ENCODE measurements around the gene UBE2H. TPM values are rescaled to one million over a fixed set of nuclear protein-coding genes. Genes with fewer than 3 reads are reported as not detected.
"Not testable (repeated sequence)": the region's sequence is repeated elsewhere in the genome, so short reads cannot be mapped to it uniquely, and the experiment has no call there.

UBE2H gene
- polyA plus RNA-seq, 6 donors from 2014 or later = 35.9 to 86.8 (median 55.6) TPM

GRCh38 chr7:129835569-129835968 is 117.2 kb downstream of the UBE2H start:
- peaks cover 4 to 9% (median 9%) of the 10 kb centered on the region in 3 donors for H3K4me1 Mint-ChIP-seq
- no peak for ATAC-seq (ENCODE audit: low read depth in 2 of 2)
- H3K4me3 Mint-ChIP-seq = no peak overlapping the region

DNA sequence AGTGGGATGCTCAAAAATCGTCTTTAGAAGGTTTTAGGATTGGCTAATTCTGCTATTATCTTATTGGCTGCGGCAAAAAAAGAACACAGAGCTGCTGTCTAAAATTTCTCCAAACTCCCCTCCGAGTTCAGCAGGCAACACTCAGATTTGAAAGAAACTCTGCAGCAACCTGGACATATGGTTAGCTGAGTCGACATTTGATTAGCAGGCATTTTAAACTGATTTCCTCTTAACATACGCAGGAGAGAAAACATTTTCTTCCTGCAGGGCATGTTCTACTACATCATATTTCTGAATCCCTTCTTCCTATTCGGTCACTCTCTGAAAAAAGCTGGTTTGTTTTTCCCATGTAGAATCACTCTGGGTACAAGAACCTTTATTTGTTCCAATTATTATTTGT is 119.4 kb downstream of the UBE2H start:
- not testable (repeated sequence) for DNase-seq; ATAC-seq (ENCODE audit: low read depth in 2 of 2); H3K4me3 Mint-ChIP-seq; H3K27ac Mint-ChIP-seq; H3K27me3 Mint-ChIP-seq; H3K9me3 Mint-ChIP-seq
- peaks cover 3 to 31% of the 10 kb centered on the region in 2 donors for H3K36me3 Mint-ChIP-seq
- peaks cover 12 to 15% (median 14%) of the 10 kb centered on the region in 3 donors for H3K4me1 Mint-ChIP-seq

More at GRCh38 chr7:129835569-129835968, 117.2 kb downstream of the UBE2H start:
- peaks cover 3 to 31% of the 10 kb centered on the region in 2 donors for H3K36me3 Mint-ChIP-seq
- no peak for DNase-seq
- H3K27me3 Mint-ChIP-seq = no peaks in the 10 kb centered on the region
- no peak overlapping the region for H3K27ac Mint-ChIP-seq
- no peaks in the 10 kb centered on the region for H3K9me3 Mint-ChIP-seq

DNA sequence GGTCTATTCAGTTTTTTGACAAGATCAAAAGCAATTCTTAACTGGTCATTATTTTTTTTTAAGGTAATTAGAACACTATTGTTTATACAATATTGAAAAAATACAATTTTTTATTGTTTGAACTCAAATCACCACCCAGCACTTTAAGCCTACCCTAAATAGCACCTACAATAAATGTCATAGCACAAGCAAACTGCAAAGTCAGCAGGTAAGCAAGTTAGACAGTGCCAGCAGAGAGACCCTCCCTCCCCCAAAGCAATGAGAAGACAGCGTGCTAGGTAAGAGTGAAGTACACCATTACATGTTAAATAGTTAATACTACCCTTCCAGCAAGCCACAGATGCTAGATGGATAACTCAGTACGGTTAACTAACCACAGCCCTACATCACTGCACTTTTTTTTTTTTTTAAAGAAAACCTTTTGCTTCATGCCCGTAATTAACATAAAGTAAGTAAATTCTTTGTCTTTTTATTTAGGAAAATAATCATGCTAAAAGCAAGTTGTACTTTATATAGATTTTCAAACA is 120.0 kb downstream of the UBE2H start:
- no peaks in the 10 kb centered on the region for H3K9me3 Mint-ChIP-seq
- peaks cover 12 to 15% (median 14%) of the 10 kb centered on the region in 3 donors for H3K4me1 Mint-ChIP-seq
- DNase-seq = no peak
- H3K27me3 Mint-ChIP-seq = no peaks in the 10 kb centered on the region
- H3K36me3 Mint-ChIP-seq = peaks cover 3 to 30% of the 10 kb centered on the region in 2 donors
- H3K4me3 Mint-ChIP-seq = no peak overlapping the region
- ATAC-seq (ENCODE audit: low read depth in 2 of 2) = no peak
- peak overlapping the region in 1 of 6 donors; percentile 47 for H3K27ac Mint-ChIP-seq

- Mint-ChIP-seq H3K9me3 (no peaks in the 10 kb centered on the region), H3K4me1 (peaks cover 9 to 14% (median 14%) of the 10 kb centered on the region in 3 donors), H3K36me3 (peaks cover 3 to 25% of the 10 kb centered on the region in 2 donors), H3K4me3 (peak overlapping the region in 1 of 8 donors; percentile 35), H3K27me3 (no peaks in the 10 kb centered on the region), H3K27ac (peak overlapping the region in 2 of 6 donors; percentile 47 to 76)
- no peak for ATAC-seq (ENCODE audit: low read depth in 2 of 2)
- no peak for DNase-seq
Measured at GRCh38 chr7:129832282-129832681, 120.5 kb downstream of the UBE2H start.

DNA sequence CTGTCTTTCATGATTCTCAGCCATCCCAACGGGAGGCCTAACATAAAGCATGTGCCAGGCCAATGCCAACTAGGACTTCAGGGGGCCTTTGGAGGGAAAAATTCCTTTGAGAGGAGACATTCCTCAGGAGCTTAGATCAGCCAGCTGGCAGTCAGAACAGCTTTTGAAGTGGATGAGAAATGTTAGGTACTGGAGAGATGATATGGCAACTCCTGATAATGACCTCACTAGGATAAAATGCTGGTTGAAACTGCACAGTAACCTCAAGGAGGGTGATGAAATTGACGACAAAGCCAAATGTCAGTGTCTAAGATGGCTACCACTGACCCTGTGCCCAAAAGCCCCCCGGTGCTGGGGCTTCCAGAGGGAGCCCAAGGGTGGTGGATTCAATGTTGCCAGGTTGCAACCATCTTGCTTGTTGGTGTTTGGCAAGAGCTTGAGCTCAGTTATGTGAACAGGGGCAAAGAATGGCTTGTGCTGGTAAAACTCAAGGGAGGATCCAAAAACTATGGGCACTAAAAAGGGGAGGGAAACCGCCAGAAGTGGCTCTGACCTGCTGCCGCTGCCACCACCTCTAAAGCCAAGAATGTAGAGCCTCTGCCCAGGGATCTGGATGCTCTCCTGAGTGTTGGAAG is 121.2 kb downstream of the UBE2H start:
- no peak for DNase-seq
- no peak overlapping the region for H3K27ac Mint-ChIP-seq
- no peaks in the 10 kb centered on the region for H3K27me3 Mint-ChIP-seq
- no peak overlapping the region for H3K4me3 Mint-ChIP-seq
- no peak for ATAC-seq (ENCODE audit: low read depth in 2 of 2)
- H3K36me3 Mint-ChIP-seq = peaks cover 3 to 20% of the 10 kb centered on the region in 2 donors
- no peaks in the 10 kb centered on the region for H3K9me3 Mint-ChIP-seq
- H3K4me1 Mint-ChIP-seq = peaks cover 6 to 14% (median 10%) of the 10 kb centered on the region in 3 donors

GRCh38 chr7:129830949-129831348 is 121.8 kb downstream of the UBE2H start:
- H3K9me3 Mint-ChIP-seq = no peaks in the 10 kb centered on the region
- peaks cover 3 to 14% of the 10 kb centered on the region in 2 donors for H3K36me3 Mint-ChIP-seq
- no peak overlapping the region for H3K4me3 Mint-ChIP-seq
- H3K4me1 Mint-ChIP-seq = peaks cover 9 to 16% (median 14%) of the 10 kb centered on the region in 3 donors
- H3K27ac Mint-ChIP-seq = peak overlapping the region in 1 of 6 donors; percentile 21
- ATAC-seq (ENCODE audit: low read depth in 2 of 2) (no peak), DNase-seq (no peak)
- H3K27me3 Mint-ChIP-seq = no peaks in the 10 kb centered on the region

GRCh38 chr7:129829737-129830631 is 122.8 kb downstream of the UBE2H start:
- Mint-ChIP-seq H3K27ac (peak overlapping the region in 4 of 6 donors; percentile 4 to 82 (median 74)), H3K4me1 (peaks cover 15 to 23% (median 19%) of the 10 kb centered on the region in 3 donors), H3K36me3 (peaks cover 2 to 12% of the 10 kb centered on the region in 2 donors), H3K9me3 (no peaks in the 10 kb centered on the region), H3K27me3 (no peaks in the 10 kb centered on the region), H3K4me3 (peak overlapping the region in 4 of 8 donors; percentile 36 to 76 (median 59))
- DNase-seq (peak; percentile 39), ATAC-seq (ENCODE audit: low read depth in 2 of 2) (peak; percentile 29 to 38)

DNA sequence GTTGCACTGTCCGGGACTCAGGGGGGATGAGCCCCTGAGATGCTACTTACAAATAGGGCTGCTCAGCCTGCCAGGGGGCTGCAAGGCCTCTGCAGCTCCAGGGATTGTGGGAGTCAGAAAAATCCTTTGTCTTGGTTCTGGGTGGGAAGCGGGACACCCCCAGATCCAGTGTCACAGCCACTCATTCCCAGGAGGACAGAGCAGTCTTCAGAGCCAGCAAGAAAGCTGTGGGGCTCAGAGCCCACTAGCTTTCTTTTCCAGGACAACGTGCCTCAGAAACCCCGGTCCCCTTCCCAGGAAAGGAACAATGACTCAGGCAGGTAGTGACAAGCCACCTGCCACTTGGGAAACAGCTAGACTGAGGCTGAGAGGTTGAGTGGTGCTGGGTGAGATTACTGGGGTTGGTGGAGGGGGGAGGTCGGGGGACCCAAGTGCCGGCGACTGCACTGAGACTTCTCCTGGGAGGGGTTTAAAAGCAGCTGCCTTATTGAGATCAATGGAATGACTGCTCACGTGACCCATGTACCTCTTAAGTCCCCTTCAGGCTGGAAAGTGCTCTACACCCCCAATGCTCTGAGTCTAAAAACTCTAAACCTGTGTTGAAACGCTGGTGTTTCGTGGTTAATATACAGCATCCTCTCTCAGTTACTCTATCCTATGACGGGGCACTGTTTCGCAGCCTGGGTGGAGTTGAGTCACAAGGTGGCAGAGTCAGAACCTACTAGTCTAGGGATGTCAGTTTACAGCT is 123.6 kb downstream of the UBE2H start:
- Mint-ChIP-seq H3K4me3 (no peak overlapping the region), H3K27ac (no peak overlapping the region), H3K27me3 (no peaks in the 10 kb centered on the region), H3K4me1 (peaks cover 19 to 28% (median 22%) of the 10 kb centered on the region in 3 donors), H3K36me3 (peaks cover 0 to 5% of the 10 kb centered on the region in 2 donors), H3K9me3 (no peaks in the 10 kb centered on the region)
- DNase-seq (no peak), ATAC-seq (ENCODE audit: low read depth in 2 of 2) (no peak)

- Mint-ChIP-seq H3K9me3 (no peaks in the 10 kb centered on the region), H3K4me3 (peak overlapping the region in 1 of 8 donors; percentile 71), H3K36me3 (no peaks in the 10 kb centered on the region), H3K4me1 (peaks cover 19 to 28% (median 22%) of the 10 kb centered on the region in 3 donors), H3K27me3 (no peaks in the 10 kb centered on the region), H3K27ac (no peak overlapping the region)
- ATAC-seq (ENCODE audit: low read depth in 2 of 2) = no peak
- no peak for DNase-seq
Measured at GRCh38 chr7:129828078-129828762, 124.5 kb downstream of the UBE2H start.

DNA sequence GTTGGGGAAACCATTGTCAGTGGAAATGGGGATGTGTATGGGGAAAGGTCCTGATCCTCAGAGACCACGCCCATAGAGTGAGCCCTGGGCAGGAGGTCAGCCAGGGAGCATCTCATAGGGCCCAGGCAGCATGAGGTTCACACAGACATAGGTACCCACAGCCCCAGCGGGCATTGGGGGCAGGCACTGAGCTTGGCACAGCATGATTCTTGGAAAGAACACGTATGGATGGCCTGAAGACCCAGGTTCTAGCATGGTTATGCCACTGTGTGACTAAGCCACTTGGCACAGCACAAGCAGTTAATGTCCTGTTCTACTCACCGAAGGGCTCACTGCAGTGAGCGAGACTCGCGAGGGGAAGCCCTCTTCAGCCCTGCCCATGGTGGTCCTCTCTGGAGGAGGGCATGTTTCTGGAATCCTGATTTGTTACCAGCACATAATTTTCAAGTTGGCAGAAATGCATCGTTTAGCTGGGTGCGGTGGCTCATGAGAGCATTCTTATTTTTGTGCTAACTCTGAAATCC is 125.2 kb downstream of the UBE2H start:
- no peak for ATAC-seq (ENCODE audit: low read depth in 2 of 2)
- H3K4me3 Mint-ChIP-seq = peak overlapping the region in 3 of 8 donors; percentile 35 to 87 (median 86)
- no peak for DNase-seq
- H3K27ac Mint-ChIP-seq = peak overlapping the region in 1 of 6 donors; percentile 68
- no peaks in the 10 kb centered on the region for H3K9me3 Mint-ChIP-seq
- H3K36me3 Mint-ChIP-seq = no peaks in the 10 kb centered on the region
- H3K4me1 Mint-ChIP-seq = peaks cover 19 to 28% (median 22%) of the 10 kb centered on the region in 3 donors
- no peaks in the 10 kb centered on the region for H3K27me3 Mint-ChIP-seq

DNA sequence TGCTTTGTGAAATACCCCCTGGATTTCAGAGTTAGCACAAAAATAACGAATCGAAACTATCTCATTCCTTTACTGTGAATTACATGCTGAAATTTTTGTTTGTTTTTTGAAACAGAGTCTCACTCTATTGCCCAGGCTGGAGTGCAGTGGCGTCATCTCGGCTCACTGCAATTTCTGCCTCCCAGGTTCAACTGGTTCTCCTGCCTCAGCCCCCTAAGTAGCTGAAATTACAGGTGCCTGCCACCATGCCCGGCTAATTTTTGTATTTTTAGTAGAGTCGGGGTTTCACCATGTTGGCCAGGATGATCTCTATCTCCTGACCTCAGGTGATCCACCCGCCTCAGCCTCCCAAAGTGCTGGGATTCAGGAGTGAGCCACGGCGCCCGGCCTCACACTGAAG is 125.9 kb downstream of the UBE2H start:
- H3K27me3 Mint-ChIP-seq; H3K36me3 Mint-ChIP-seq; H3K9me3 Mint-ChIP-seq; ATAC-seq (ENCODE audit: low read depth in 2 of 2); DNase-seq: not testable (repeated sequence)
- Mint-ChIP-seq H3K4me1 (peaks cover 19 to 28% (median 22%) of the 10 kb centered on the region in 3 donors), H3K4me3 (peak overlapping the region in 6 of 8 donors; percentile 47 to 87 (median 66)), H3K27ac (peak overlapping the region in 1 of 6 donors; percentile 56)

Measured in naive B cell (primary cell).